GM19025 (cell line): ENCODE measurements around the gene KCNH2.

Experiments
- ATAC-seq: cut with Tn5 transposase; IDR thresholded peaks from one replicate; pipeline ENCODE4 v1.9.1; 2021; ENCODE audit warnings: mild to moderate bottlenecking, low read depth, moderate library complexity; ENCODE audit not compliant: unreplicated experiment

KCNH2 gene

DNA sequence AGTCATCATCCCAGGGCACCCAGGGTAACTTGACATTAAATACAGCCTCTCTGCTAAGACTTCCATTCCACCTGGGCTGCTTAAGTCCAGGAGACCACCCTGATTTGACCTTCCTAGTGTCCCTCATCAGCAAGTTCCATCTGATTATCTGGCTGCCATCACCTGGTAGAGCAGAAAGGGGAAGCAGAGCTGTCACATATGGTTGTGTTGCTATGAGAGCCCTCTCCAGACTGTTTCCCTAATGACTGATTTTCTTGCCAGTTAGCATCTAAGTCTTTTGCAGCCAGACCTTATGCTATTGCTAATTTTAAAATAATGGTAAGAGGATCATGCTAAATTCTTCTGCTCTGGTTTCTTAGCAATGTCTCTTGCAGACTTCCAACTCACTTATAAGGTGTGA is 38.7 kb downstream of the KCNH2 start:
- no peak for ATAC-seq

DNA sequence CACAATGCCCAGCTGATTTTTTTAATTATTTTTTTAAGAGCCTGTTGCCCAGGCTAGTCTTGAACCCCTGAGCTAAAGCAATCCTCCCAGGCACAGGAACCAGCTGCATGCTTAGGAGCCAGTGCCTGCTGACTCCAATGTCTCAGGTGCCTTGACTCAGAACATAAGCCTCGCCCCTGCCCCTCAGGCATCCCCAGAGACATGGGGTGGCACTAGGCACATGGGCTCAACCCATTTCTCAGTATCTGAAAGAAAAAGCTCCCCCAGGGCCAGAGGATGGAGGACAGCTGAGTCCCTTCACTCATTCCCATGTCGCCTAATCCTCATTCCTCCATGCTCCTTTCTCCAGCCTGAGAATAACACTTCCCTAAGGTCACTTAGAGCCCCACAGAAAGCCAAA is 39.1 kb downstream of the KCNH2 start:
- no peak for ATAC-seq

DNA sequence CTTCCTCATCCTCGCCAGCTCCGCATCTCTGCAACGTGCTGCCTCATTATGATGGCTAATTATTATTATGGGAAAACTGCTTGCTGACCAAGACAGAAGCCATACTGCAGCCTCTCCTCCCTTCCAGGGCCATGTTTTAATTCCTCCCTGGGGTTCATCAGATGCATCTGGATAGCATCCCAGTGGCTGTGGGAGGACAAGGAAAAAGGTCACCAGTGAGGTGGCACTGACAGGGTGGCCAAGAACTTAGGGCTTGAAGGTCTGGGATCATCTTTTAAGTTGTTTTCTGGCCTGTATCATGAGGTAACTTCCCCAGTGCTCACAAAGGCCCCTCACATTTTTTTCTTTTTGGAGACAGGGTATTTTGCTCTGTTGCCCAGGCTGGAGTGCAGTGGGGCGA is 39.6 kb downstream of the KCNH2 start:
- no peak for ATAC-seq

DNA sequence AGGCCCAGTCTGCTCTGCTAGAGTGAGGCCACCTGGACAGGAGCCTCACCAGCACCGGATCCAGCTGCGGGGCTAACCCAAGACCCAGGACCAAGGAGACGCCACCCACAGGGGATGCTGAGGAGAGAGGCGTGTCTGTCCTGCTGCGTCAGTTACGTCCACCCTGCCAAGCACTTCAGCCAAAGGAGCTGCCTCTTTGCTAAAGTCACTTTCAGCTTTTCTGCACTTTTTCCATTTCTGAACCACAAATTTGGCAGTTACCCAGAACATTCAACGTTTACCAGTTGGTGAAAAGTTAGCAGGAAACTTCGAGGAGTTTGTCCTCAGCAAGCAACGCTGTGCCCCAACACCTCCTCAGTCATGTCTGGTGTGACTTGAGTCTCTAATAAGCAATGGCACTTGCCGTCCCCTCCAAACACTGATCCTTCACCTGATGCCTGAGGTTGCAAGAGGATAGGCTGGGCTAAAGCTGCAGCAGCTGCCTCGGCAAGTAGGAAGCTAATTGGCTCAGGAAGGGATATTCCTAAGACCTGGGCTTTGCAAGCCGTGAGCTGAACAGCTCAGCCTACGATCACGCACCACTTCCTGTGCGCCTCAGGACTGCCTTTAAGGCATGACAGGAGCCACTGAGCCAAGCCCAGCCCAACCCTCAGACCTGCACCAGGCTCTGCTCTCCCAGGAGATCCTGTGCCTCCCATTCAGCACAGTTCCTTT is 40.1 kb downstream of the KCNH2 start:
- ATAC-seq = no peak

DNA sequence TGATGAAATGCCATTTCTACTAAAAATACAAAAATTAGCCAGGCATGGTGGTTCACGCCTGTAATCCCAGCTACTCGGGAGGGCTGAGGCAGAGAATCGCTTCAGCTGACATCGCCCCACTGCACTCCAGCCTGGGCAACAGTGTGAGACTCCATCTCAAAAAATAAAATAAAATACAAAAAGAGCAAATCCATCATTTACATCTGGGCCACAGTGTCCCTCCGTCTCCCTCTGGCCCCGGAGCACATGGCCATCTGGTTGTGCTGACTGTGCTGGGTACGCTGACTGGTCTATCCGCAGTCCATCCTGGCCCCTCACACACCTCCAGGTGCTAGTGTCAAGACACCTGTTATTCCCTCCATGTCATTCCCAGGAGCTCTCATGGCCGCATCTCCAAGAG is 42.1 kb downstream of the KCNH2 start:
- ATAC-seq = no peak

DNA sequence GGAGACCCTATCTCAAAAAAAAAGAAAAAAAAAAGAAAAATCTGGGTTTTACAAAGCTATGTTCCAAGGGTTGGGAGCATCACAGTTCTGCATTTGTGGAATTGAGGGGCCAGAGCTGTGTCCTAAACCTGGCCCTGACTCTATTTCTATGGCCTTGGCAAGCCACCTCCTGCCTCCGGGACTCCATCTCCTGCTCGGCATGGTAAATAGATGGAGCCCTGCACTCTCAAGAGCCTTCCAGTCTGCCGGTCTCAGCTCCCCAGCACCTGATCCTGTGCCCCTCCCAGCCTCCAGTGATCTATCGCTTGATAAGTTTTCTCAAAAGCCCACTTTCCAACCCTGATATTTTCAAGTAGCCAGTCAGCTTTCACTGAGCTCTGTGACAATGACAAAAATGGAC is 43.0 kb downstream of the KCNH2 start:
- ATAC-seq = no peak

DNA sequence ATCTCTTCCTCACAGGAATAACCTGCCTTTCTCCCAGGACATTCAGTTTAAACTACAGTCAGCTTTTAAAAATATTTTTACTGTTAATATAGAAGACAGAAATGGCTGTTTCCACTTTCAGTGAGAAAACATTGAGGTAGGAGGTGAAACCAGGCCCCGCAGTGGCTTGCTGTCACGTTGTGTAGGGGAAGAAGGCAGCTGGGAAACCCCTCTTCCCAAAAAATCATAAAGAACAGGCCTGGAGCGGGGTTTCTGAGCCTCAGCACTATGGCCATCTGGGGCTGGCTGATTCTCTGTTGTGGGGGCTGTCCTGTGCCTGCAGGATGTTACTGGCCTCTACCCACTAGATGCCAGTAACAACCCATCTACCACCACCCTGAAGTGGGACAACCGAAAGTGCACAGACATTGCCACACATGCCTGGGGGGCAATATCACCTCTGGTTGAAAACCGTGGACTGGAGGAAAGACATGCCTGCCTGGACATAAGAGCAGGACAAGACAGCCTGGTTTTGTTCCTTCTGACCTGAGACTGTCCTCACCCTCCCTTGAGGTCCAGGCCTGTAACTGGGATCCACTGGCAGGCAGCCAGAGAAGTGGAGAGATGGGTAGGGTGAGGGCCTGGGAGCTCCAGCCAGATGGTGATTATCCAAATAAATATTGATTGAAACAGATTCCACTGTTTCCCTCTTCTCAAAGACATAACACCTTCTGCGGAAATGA is 43.9 kb downstream of the KCNH2 start:
- no peak for ATAC-seq

DNA sequence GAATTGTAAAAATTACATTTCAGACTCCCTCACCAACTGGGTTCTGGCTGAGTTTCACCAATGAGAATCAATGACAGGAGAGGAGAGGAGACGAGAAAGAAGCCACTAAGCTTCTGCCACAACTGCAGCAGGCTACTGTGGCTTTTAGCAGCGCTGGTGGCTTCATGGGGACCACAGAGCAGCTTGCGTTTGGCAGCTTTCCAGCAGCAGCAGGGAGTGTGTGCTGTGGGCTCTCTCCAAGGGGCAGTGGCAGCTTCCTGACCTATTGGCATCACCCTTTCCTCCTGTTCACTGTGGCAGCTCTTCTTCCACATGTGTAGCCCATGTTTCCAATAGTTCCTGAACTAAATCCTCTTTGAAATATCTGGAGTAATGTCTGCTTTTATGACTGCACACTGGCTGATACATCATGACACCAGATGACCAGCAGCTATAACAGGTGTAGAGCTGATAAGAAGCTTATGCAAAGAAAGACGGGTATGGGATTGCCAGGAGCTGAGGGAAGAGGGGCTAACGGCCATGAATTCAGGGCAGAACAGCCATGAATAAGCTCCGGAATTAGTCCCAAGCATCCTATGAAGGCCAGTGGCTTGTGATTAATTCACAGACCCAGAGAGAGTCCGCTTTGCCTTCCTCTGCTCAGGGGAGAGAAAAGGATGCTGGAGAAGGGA is 46.8 kb downstream of the KCNH2 start:
- no peak for ATAC-seq

DNA sequence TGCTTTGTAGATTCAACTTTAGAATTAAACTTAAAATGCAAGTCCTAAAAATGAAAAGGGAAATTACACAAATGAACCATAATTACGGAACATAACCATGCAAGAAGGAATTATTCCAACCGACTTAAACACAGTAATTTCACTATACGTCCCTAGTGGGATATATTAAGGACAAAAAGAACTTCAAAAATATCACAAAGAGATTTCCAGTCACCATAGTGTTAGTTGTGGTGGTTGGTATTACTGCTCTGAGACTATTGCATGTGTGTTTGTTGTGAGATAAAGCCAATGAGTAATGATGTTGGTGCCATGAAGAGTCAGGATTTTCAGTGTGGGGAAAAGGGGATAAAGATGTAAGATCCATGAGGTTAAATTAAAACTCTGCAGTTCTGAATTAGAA is 49.6 kb downstream of the KCNH2 start:
- ATAC-seq = no peak

DNA sequence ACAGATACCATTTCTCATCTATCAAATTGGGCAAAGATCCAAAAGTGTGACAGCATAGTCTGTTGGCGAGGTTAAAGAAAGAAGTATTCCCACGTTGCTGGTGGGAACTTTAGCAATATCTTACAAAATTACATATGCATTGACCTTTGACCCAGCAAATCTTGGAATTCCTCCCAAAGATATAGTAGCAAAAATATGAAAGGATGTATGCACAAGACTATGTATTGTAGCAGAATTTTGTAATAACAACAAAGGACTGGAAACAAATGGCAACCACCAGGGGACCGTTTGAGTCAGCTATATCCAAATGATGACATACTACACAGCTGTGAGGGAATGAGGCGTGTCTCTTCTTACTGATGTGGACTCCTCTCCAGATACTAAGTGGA is 50.2 kb downstream of the KCNH2 start:
- no peak for ATAC-seq

DNA sequence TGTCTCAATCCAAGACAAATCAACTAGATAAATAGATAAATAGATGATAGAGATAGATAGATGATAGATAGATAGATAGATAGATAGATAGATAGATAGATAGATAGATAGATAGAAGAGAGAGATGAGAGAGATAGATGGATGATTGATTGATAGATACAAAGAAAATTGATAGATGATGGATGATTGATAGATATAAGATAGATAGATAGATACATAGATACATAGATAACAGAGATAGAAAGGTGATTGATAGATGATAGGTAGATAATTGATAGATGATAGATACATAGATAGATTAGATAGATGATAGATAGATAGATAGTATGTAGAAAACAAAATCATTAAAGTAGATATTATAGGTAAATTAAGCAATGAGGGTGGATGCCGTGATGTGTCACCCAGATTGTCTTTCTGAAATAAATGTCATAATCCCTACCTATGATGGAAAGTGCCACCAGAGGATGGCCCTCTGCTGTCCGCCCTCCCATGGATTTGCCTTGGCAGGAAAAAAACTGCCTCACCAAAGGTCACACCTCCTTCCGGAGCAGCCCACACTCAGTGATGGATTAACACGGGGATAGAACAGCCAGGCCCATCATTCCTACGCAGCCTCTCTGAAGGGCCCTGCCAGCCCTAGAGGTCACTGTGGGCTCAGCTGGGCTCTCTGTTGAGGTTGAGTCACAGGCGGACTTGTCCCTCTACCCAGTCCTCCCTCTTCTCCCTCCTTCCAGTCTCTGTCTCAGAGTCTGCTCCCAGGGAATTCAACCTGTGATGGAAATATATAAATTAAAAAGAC is 50.8 kb downstream of the KCNH2 start:
- ATAC-seq = no peak

DNA sequence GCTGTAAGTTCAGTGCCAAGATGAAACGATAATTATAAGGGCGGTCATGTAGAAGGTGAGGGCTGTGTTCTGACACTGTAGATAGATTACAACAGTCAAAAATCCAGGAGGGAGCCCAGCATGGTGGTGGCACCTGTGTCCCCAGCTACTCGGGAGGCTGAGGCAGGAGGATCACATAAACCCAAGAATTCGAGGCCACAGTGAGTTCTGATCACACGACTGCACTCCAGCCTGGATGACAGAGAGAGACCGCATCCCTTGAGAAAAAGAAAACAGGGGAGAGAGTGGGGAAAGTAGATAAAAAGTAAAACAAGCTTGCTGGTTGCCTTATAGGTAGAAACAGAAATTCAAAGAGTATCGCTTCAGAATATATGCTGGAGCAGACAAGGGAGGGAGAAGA is 52.1 kb downstream of the KCNH2 start:
- no peak for ATAC-seq

DNA sequence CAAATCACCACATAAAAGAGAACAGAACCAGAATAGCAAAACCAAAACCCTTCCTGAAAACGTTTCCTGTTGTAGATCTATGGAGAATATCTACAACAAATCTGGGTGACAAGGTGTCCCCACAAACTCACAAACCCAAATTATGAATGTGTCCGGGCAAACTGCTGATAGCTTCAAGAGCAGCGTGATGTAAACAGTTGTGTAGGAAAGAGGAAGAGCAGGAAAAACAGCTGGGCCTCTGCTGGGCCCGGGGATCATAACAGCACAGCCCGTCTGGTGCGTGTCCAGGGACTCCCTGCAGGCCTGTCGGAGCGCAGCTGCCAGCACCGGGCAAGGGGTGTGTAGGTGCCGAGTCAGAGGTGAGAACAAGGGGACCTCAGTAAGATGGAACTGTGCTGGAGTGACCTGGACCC is 53.7 kb downstream of the KCNH2 start:
- no peak for ATAC-seq

DNA sequence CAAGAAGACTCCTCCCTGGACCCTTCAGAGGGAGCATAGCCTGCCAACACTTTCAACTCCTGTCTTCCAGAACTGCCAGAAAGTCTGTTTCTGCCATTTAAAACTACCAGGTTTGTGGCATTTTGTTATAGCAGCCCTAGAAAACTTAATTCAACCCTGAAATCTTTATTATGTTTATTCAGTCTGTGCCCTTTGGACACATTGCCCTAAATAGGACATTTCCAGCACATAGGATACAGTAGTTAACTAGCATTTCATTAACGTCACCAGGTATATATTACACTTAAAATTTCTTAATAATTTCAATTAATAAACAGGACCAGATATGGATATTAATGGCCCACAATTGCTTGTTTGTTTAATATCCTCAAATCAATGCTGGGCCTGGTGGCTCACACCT is 54.3 kb downstream of the KCNH2 start:
- no peak for ATAC-seq

DNA sequence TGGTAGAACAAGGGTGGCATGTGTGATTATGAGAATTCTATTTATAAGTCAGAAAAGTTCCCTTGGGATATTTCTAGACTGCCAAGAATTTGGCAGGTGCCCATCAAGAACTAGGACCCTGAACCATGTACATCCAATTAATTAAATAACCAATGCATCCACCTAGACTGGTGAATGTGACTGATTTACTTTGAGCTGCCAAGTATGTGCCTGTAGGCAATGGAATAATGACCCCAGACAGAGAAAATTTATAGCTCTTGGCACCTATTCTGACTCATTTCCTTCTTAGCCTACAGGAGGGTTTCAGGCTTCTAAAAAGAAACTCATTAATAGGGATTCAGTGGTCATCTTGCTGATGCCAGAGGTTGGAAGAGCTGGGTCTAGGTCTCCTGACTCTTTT is 54.9 kb downstream of the KCNH2 start:
- ATAC-seq = no peak

DNA sequence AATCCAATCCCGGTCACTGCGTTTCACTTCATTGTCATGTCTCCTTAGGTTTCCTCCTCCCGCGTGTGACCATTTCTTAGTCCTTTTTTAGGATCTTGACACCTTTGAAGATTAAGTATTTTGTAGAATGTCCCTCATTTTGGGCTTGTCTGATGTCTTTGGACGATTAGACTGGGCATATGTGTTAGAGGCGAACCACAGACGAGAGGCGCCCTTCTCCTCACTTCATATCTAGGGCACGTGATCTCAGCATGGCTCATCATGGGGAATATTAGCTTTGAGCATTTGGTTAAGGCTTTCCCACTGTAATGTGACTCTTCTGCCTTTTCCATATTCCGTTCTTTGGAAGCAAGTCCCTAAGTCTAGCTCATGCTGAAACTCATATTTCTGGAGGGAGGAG is 59.0 kb downstream of the KCNH2 start:
- ATAC-seq = no peak

DNA sequence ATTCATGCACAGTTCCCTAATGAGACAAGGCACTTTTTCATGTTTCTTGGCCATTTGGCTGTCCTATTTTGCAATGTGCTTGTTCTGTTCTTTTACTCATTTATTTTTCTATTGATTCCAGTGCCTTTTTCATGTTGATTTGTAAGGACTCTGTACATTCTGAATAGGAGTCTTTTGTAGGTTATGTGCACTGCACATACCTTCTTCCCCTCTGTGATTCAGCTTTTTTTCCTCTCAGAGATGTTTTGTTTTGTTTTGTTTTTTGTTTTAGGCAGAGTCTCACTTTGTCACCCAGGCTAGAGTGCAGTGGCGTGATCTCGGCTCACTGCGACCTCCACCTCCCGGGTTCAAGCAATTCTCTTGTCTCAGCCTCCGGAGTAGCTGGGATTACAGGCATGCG is 59.7 kb downstream of the KCNH2 start:
- no peak for ATAC-seq

DNA sequence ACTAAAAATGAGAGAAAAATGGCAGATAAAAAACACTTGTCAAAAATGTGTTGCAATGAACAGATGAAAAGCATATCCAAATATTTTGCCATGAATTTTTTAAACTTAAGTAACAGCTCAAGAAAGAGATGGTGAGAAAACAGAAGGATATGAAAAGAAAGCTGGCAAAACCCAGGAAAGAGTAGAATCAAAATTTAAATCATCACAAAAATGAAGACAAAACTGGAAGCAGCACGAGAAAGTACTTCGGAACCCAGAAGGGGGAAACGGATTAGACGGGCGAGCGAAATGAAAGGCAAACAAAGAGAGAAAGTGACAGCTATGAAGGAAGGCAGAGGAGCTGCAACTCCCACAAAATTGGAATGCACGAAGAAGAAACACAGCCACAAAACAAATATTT is 60.2 kb downstream of the KCNH2 start:
- ATAC-seq = no peak

DNA sequence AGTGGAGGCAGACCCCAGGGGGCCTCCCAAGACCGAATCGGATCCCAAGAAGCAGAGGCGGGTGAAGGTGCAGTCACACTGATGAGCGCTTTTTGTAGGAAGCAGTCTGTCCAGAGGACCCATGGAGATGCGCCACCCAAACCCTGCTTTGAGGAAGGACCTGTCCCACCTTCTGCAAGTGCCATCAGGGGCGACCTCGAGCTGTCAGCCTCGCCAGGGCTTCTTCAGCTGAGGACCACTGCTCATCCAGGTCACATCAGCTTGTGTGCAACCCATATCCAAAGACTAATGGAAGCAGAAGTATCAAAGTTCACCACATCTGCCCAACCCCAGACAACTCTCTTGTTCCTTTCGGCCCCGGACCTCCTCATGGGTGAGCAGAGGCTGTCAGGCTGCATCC is 61.5 kb downstream of the KCNH2 start:
- no peak for ATAC-seq

DNA sequence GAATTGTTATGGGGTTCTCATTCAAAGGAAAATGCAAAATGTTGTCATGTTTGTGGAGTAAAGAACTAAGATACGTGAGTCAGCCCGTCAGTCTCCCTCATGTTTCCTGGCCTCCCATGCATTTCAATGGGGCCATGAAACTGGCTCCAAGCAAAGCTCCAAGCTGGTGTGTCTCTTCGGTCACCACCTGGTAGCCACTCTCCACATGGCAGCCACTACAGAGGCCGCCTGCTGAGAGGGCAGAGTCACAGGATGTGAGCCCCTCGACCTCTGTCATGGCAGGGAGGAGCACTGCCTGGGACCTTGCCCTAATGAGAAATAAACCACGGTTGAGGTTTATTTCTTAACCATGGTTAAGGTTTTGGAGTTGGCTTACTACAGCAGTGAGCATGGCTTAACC is 63.2 kb downstream of the KCNH2 start:
- ATAC-seq = no peak

DNA sequence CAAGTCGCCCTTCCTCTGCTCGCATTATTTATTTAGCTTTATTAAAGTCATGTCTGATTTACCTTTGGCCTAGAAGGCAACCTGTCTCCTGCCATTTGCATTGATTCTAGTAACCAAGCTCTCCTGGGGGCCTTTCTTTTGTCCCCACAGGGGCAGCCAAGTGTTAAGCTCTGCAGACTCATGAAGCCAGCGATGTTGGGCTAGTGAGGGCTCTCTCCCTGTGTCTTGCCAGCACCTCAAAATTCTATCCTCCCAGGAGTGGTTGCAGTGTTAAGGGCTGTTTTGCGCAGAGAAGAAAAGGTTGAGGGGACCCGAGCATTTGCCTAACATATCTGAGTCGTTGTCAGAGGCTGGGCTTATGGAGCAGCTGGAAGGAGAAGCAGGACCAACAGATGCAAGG is 63.9 kb downstream of the KCNH2 start:
- no peak for ATAC-seq
